ENCODE results near the gene DYNLT4. TPM values are rescaled to one million over a fixed set of nuclear protein-coding genes. Genes with fewer than 3 reads are reported as not detected.
"Not testable (repeated sequence)": the region's sequence is repeated elsewhere in the genome, so short reads cannot be mapped to it uniquely, and the experiment has no call there.

Gene DYNLT4
- total RNA-seq, 1 experiment from 2014 or later: not detected

DNA sequence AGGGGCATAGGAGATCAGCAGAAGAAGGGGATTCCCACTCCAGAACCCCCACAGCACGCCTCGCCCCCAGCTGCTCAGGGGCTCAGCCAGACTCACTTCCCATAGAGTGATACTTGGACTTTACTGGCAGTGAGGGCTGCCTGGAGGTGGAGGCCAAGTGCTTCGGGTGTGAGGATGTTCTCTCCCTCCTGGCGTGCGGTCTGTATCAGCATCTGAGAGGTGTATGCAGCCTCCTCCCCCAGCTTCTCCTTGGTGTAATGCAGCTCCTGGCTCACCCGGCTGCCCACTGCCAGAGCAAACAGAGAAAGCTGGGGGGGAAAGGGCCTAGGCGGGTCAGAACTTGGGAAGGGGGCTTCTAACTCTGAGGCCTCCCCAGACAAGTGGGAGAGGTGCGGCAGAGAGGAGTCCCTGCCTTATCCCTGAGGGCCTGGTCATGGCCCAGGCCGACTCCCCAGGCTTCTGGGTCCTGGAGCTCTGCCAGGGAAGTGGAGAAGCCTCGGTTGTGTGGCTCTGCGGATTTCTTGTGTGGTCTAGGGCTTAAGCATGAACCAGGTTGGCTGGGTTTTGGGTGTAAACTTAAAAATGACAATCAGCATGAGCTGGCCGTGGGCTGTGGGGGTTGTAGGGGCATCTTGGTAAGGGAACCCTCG is 25.0 kb upstream of the DYNLT4 start:
- no peaks in the 10 kb centered on the region for H3K9me3 ChIP-seq
- H3K4me3 ChIP-seq: no peak overlapping the region
- no peak for DNase-seq
- H3K36me3 ChIP-seq: no peaks in the 10 kb centered on the region
- no peaks in the 10 kb centered on the region for H3K27me3 ChIP-seq

DNA sequence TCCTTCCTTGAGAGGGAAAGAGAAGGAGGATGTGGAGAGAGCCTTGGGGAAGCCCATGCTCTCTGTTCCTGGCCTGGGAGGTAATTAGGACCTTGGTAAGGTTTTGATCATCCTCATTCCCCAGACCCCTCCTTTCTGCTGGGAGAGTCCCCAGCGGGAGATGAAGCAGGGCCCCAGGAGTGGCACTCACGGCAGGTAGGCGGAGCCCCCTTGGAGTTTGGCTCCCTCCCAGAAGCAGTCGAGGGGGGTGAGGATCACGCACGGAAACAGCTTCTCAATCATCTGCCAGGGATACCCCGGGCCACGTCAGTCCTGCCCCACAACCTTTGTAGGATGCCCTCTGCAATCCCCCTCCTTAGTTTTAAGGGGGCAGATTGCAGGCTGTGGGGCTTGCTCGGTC is 24.4 kb upstream of the DYNLT4 start:
- no peak for DNase-seq
- Histone ChIP-seq H3K9me3 (no peaks in the 10 kb centered on the region), H3K36me3 (no peaks in the 10 kb centered on the region), H3K4me3 (no peak overlapping the region), H3K27me3 (no peaks in the 10 kb centered on the region)

DNA sequence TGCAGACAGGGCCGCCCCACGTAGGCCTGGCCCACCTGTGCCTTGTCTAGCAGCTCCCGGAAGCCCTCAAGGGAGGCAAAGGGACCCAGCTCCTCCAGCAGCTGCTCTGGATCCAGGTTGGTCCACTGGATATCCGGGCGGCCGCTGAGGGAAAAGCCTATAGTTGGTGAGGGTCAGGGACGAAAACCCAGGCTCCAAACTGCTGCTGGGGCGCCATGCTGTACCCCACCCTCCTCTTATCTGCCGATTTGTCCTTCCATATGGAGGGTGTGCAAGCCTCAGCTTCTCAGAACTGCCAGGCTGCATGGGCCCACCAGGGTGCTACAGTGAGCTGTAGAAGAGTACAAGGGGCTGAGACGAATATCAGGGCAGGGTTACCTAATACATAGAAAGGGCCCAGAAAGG is 23.8 kb upstream of the DYNLT4 start:
- Histone ChIP-seq H3K4me3 (no peak overlapping the region), H3K36me3 (no peaks in the 10 kb centered on the region), H3K9me3 (no peaks in the 10 kb centered on the region), H3K27me3 (no peaks in the 10 kb centered on the region)
- no peak for DNase-seq

DNA sequence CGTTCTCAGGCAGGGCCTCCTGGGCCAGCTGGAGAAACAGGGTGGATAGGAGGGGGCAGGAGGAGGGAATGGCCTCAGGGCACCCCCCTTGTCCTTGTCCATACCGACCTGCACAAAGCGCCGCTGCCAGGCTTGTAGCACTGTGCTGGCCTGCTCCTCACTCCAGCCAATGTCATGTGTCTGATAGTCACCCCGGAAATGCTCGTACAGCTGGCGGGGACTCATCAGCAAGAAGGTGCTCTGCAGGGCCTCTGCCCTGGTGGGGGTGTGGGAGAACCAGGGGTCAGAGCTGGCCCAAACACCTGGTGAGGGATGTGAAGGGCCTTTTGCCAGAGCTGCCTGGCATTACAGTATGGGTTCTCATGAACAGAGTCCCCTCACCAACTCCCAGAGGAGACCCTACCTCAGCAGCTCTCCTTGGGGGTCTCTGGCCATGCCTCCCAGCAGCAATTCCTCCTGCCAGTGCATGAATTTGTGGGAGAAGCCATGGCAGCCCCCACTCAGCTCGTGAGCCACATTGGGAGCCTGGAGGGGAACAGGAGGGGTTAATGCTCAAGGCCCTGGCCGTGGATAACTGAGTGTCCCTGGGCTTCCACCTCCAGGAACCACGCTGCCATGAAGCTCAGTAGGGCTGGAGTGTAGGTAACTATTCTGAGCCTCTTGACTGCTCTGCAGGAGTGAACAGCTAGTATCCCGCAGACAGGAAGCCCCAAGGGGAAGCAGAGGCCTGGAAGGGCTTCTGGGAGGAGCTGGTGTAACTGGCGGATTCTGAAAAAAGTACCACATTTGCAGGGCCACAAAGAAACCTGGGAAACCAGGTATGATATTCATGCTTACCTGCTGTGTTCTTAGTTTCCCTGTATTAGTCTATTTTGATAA is 22.6 kb upstream of the DYNLT4 start:
- H3K4me3 ChIP-seq: no peak overlapping the region
- no peaks in the 10 kb centered on the region for H3K36me3 ChIP-seq
- no peaks in the 10 kb centered on the region for H3K27me3 ChIP-seq
- H3K9me3 ChIP-seq: no peaks in the 10 kb centered on the region
- no peak for DNase-seq

DNA sequence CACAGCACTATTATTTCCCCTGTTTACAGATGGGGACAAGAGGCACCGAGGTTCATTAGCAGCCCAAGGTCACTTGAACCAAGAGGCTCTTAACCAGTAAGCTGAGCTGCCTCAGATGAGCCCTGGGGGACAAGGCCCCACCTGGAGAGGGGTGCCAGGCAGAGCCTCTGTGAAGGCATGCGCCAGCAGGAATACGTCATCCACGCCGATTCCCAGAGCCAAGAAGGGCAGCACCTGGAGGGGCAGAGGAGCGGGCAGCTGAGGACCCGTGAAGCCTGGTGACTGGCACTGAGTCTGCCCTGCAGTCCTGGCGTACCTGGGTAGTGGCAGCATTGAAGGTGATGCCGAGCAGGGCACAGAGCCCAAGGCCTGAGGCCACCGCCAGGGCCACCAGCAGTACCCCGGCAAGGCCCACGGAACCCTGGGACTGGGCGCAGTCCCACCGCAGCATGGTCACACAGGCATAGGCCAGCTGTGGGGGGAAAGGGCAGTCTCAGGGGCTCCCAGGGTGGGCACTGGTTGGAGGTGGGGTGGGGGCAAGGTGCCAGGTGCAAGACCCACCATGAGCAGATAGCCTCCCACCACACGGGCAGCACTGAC is 21.8 kb upstream of the DYNLT4 start:
- DNase-seq: no peak
- Histone ChIP-seq H3K9me3 (no peaks in the 10 kb centered on the region), H3K4me3 (no peak overlapping the region), H3K27me3 (no peaks in the 10 kb centered on the region), H3K36me3 (no peaks in the 10 kb centered on the region)

DNA sequence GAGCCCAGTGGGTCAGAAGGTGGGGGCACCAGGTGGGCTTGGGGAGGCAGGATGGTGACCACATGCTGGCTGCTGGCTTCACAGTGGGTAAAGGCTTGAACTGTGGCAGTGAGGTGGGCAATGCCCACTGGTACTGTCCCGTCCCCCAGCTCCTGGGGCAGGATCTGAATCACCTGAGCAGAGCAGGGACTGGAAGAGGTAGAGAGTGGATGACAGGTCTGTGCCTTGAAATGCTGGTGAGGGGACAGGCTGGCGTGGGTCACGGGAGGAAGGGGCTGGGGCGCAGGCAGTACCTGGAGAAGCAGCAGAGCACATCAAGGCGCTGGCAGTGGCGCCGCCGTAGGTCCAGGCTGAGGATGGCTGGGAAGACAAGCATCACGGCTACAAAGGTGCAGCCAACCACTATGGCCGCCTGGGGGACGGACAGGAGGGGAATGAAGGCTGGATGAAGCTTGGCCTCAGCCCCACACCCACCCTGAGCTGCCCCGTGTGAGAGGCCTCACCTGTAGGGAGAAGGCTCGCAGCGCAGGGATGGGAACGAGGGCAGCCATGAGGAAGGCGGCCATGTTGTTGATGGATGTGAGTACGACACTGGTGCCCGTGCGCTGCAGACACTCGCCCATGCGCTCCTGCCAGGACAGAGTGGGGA is 21.0 kb upstream of the DYNLT4 start:
- Histone ChIP-seq H3K4me3 (no peak overlapping the region), H3K36me3 (no peaks in the 10 kb centered on the region), H3K27me3 (no peaks in the 10 kb centered on the region), H3K9me3 (no peaks in the 10 kb centered on the region)
- DNase-seq: no peak

DNA sequence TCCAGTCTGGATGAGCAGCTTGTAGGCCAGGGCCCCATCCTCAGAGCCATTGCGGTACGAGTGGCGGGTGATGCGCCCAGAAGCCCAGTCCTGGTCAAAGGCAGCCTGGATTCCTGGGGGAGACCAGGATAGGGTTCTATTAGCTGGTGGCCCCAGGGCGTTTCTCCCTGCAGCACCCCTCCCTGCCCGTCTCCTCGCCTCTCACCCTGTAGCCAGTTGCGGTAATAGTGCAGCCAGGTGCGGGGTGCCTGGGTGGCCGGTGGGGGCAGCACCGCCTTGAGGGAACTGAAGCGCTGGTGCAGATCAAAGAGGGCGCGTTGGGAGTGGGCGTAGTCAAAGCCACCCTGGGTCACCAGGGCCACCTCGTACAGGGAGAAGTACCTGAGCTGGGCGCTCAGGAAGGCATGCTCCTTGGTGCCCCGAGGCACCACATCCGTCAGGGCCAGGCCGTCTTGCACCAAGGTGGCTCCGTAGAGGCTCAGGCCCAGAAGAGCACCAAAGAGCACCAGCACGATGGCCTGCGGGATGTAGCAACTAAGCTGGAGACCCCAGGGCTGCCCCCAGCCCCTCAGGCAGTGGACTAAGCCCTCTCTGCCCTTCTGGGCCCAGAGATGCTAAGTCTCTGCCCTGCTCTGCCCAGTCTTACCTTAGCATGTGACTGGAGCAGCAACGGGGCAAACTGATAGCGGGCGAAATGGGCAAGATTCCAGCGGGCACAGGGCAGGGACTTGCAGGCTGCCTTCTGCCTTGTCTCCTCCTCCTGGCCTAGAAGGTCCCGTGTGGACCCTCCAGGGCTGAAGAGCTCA is 20.2 kb upstream of the DYNLT4 start:
- DNase-seq: no peak

DNA sequence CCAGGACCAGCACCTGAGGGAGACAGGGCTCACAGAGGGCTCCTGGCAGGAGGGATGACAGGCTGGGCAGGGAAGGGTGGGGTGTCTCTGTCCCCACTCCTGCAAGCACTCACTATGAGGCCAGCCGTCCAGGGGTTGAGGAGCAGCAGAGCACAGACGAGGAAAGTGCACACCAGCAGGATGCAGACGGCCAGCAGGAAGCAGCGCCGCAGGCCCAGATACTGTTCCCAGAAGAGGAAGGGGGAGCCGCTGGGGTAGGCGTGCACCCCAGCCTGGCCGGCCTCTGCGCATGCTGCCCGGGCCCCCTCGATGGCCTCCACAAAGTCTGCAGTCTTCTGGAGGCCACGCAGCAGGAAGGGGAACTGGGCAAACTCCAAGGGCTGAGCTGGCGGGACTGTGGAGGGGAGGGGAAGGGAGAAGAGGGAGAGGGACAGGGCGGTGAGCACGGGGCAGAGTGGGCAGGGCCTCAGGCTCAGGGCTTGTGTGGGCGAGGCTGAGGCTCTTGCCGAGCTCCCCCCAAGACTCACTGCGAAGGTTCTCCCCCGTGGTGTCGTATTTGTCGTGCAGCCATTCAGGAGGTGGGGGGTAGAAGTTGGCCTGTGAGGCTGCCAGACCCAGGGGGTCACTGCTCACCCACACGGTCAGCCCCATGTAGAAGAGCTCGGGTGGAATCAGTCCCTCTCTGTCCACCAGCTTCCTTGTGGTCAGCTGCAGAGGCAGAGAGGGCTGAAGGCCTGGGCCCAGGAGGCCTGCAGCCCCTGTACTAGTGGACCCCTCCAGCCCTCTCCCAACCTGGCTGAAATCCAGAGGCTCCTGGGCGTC is 19.4 kb upstream of the DYNLT4 start:
- Histone ChIP-seq H3K36me3 (no peaks in the 10 kb centered on the region), H3K4me3 (no peak overlapping the region), H3K27me3 (no peaks in the 10 kb centered on the region), H3K9me3 (no peaks in the 10 kb centered on the region)
- no peak for DNase-seq

More for the DNA sequence above, 20.2 kb upstream of the DYNLT4 start:
- Histone ChIP-seq H3K27me3 (no peaks in the 10 kb centered on the region), H3K36me3 (no peaks in the 10 kb centered on the region), H3K4me3 (no peak overlapping the region), H3K9me3 (no peaks in the 10 kb centered on the region)

DNA sequence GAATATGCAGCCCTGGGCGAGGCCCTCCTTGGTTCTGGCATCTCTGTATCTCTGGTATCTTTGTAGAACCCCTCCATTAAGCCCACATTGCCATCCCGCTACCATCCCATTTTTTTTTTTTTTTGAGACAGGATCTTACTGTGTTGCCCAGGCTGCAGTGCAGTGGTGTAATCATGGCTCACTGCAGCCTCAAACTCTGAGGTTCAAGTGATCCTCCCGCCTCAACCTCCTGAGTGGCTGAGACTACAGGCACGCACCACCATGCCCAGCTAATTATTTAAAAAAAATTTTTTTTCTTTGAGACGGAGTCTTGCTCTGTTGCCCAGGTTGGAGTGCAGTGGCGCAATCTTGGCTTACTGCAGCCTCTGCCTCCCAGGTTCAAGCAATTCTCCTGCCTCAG is 17.2 kb upstream of the DYNLT4 start:
- DNase-seq, H3K27me3 ChIP-seq, H3K4me3 ChIP-seq, H3K36me3 ChIP-seq, H3K9me3 ChIP-seq: not testable (repeated sequence)

DNA sequence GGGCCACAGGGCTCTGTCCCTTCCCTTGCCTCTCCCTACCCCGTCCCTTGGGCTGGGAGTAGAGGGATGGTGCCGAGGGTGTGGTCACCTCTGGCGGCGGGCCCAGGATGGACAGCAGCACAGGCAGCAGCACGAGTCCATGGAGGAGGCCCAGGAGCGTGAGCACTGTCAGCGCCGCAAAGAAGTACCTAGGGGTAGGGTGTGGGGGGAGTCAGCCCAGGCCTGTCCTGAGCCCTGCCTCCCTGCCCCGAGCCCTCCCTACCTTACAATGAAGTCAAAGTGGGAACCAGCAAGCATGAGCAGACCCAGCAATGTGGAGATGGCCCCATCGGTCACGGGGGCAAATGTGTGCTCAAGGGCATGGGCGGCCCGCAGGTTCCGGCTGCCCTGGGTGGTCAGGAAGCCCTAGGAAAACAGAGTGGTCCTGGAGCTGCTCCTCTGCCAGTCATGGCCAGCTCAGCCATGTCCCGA is 15.9 kb upstream of the DYNLT4 start:
- Histone ChIP-seq H3K9me3 (no peaks in the 10 kb centered on the region), H3K36me3 (no peaks in the 10 kb centered on the region), H3K27me3 (no peaks in the 10 kb centered on the region), H3K4me3 (no peak overlapping the region)
- no peak for DNase-seq

DNA sequence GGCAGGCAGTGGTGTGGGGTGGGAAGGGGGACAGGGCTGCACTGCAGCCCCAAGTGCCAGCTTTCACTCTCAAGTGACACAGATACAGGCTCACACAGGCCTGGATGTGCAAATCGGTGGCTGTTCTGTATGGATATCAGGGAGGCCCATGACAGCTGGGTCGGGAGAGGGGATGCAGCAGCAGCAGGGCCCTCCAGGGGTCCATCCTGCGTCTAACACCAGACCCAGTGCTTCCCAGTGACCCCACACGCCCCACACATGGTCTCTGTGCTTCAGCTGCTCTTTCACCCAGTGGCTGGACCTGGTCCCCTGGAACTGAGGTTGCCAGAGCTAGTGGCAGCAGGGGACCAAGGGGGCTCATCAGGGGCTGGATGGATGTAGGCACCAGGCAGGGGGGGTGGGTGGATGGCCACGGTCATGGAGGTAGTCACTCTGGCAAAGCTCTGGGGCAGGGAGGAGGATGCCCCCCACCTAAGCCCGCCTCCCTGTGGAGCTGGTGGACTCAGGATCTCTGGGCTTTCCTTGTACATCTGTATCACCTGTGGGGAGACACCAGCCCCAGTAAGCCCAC is 15.1 kb upstream of the DYNLT4 start:
- Histone ChIP-seq H3K9me3 (no peaks in the 10 kb centered on the region), H3K4me3 (no peak overlapping the region), H3K27me3 (no peaks in the 10 kb centered on the region), H3K36me3 (no peaks in the 10 kb centered on the region)
- DNase-seq: no peak

DNA sequence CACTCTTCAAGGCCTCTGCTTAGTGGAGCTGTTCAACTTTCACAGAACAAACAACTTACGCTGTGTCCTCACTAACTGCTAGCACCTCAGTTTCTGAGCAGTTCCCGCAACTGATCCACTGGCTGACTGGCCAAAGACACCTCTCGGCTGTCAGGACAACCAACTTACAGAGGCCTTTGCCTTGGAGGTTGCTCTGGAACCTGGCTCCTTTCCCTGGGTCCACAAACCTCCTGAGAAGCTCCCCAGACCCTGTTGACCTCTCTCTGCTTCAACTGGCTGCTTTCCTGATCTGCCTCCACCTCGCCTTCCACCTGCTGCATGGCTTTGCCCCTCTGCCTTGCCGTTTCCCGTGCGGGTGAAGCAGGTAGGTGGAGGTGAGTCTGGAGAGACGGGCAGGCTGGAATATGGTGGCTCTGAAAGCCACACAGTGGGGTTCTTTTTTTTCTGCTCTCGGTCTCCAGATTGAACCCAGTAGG is 14.1 kb upstream of the DYNLT4 start:
- Histone ChIP-seq H3K36me3 (no peaks in the 10 kb centered on the region), H3K9me3 (no peaks in the 10 kb centered on the region), H3K27me3 (no peaks in the 10 kb centered on the region), H3K4me3 (no peak overlapping the region)
- no peak for DNase-seq

DNA sequence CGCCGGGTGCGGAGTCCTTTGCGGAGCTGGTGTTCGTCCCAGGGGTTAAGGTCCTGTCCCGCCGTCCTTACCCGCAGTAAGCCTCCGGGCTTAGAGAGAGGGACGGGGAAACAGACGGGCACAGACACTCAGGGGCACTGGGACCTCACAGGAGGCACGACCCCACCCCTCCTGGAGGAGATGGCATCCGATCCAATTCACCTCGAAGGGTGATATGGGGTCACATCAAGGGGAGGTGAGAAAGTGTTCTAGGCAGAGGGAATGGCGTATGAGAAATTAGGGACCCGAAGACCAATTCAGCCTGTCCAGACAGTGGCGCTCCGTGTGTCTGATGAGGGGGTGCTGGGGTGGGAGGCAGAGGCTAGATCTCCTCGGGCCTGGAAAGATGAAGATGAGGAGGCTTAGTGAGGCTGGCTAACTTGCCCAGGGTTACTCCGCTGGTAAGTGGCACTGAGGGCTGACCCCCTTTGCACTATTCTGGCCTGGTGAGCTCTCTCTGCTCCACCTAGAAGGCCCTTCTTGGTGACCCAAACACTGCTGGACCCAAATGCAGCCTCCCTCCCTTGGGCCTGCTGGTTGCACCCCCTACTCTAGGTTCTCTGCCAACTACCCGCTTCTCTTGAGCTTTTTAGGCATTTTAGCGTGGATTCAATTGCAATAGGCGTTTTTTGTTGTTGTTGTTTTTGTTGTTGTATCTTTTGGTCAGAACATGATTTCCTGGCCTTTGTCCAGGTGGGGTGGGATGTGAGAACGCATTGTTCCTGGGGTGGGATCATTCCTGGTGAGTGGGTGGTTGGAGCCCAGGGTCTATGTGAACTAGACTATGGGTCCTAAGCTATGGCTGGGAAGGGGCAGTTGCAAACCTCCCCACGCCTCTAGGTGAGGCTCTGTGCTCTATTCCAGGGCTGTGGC is 13.4 kb upstream of the DYNLT4 start:
- Histone ChIP-seq H3K9me3 (no peaks in the 10 kb centered on the region), H3K27me3 (no peaks in the 10 kb centered on the region), H3K4me3 (peak overlapping the region; percentile 37), H3K36me3 (no peaks in the 10 kb centered on the region)
- no peak for DNase-seq

DNA sequence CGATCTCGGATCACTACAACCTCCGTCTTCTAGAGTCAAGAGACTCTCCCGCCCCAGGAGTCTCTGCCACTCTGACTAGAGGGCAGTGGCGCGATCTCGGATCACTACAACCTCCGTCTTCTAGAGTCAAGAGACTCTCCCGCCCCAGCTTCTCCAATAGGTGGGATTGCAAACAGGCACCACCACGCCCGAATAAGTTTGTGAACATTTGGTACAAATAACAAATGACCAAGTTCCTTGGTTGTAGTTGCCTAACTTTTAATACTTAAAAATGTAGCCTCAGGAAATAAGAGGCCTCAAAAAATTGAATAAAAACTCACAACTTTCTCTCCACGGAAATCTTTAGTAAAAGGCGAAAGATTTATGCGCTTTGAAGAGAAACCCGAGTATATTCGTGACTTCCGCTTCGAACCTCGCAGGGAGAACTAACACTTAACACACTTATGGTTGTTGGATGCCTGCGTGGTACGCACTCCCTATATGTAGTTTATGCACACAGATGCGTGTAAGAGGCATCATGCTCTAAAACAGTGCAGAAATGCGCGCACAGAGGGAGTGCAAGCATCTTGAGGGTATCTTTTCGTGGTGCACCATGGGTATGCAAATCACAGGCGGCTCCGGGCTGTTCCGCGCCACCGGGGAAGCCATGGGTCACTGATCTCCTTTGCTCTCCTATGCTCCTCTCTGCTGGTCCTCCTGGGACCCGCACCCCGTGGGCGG is 12.6 kb upstream of the DYNLT4 start:
- peak overlapping the region; percentile 37 for H3K4me3 ChIP-seq
- no peaks in the 10 kb centered on the region for H3K27me3 ChIP-seq
- no peaks in the 10 kb centered on the region for H3K36me3 ChIP-seq
- peak; percentile 87 for DNase-seq
- no peaks in the 10 kb centered on the region for H3K9me3 ChIP-seq
